GM21528 (cell line): ENCODE measurements around the gene ZNF236.
"Not testable (repeated sequence)": the region's sequence is repeated elsewhere in the genome, so short reads cannot be mapped to it uniquely, and the experiment has no call there.

Source experiments
- ATAC-seq: cut with Tn5 transposase; IDR thresholded peaks from one replicate; pipeline ENCODE4 v1.9.1; 2021; ENCODE audit warnings: mild to moderate bottlenecking, moderate library complexity; ENCODE audit not compliant: unreplicated experiment, low FRiP score

The ZNF236 gene

GRCh38 chr18:77016936-77017335, 194.6 kb downstream of the ZNF236 start:
- no peak for ATAC-seq

- ATAC-seq = no peak
Measured at GRCh38 chr18:77017355-77017754, 195.0 kb downstream of the ZNF236 start.

- ATAC-seq = not testable (repeated sequence)
Measured at GRCh38 chr18:77018650-77019049, 196.3 kb downstream of the ZNF236 start.

GRCh38 chr18:77019641-77020040, 197.3 kb downstream of the ZNF236 start:
- no peak for ATAC-seq
